Mesenchymal stem cell (in vitro differentiated cells and primary cell): ENCODE measurements around the gene HAND2.
A peak's percentile ranks its signal among the peaks of the same experiment; 100 is the strongest.

ENCODE experiments used
- DNase-seq: peaks from one replicate; pipeline ENCODE4 v3.0.0-alpha.2; 2013
- H2AFZ ChIP-seq: one replicate; pipeline ENCODE4 v1.6.1; 2013; ENCODE audit warnings: low read depth, mild to moderate bottlenecking, control low read depth, inconsistent platforms, low read length, moderate library complexity
- H2AK5ac ChIP-seq: 2 replicates; pipeline ENCODE4 v1.6.1; 2013; ENCODE audit warnings: low read length, moderate library complexity, mild to moderate bottlenecking, inconsistent platforms; ENCODE audit not compliant: severe bottlenecking
- H2BK120ac ChIP-seq: one replicate; pipeline ENCODE4 v1.6.1; 2013; ENCODE audit warnings: low read depth, mild to moderate bottlenecking, inconsistent platforms, low read length, moderate library complexity
- H2BK12ac ChIP-seq, 2 experiments: one replicate each; pipeline ENCODE4 v1.6.1; 2013; ENCODE audit warnings: inconsistent platforms in 2 of 2, low read length in 2 of 2, mild to moderate bottlenecking in 2 of 2, moderate library complexity in 2 of 2, control low read depth in 1 of 2
- H2BK15ac ChIP-seq: one replicate; pipeline ENCODE4 v1.6.1; 2013; ENCODE audit warnings: mild to moderate bottlenecking, low read depth, inconsistent platforms; ENCODE audit not compliant: poor library complexity, severe bottlenecking
- H2BK5ac ChIP-seq: 2 replicates; pipeline ENCODE4 v1.6.1; 2013; ENCODE audit warnings: low read depth, mild to moderate bottlenecking, low read length, control low read depth, inconsistent platforms; ENCODE audit not compliant: poor library complexity, severe bottlenecking
- H3K14ac ChIP-seq, 2 experiments: one replicate each; pipeline ENCODE4 v1.6.1; 2013; ENCODE audit warnings: inconsistent platforms in 2 of 2, low read length in 2 of 2, control low read depth in 1 of 2, mild to moderate bottlenecking in 1 of 2, moderate library complexity in 1 of 2
- H3K18ac ChIP-seq, 2 experiments: one replicate each; pipeline ENCODE4 v1.6.1; 2013; ENCODE audit warnings: inconsistent platforms in 2 of 2, low read length in 2 of 2, control low read depth in 1 of 2, low read depth in 1 of 2, mild to moderate bottlenecking in 1 of 2
- H3K23ac ChIP-seq, 2 experiments: one replicate each; pipeline ENCODE4 v1.6.1; 2013; ENCODE audit warnings: inconsistent platforms in 2 of 2, low read length in 2 of 2, mild to moderate bottlenecking in 2 of 2, moderate library complexity in 2 of 2, control low read depth in 1 of 2
- H3K27ac ChIP-seq: 2 replicates; pipeline ENCODE4 v1.5.1; 2013; ENCODE audit warnings: mild to moderate bottlenecking, moderate library complexity, low read length, control low read depth, inconsistent platforms; ENCODE audit not compliant: poor library complexity, severe bottlenecking
- H3K27me3 ChIP-seq, 2 experiments: 2 replicates each; pipeline versions ENCODE4 v1.6.1 to v1.7.0; 2013; ENCODE audit warnings: low read length in 2 of 2, mild to moderate bottlenecking in 2 of 2, moderate library complexity in 2 of 2, control low read depth in 1 of 2, inconsistent platforms in 1 of 2; ENCODE audit not compliant: control insufficient read depth in 1 of 2, insufficient read depth in 1 of 2
- H3K36me3 ChIP-seq, 2 experiments: 2 replicates each; pipeline versions ENCODE4 v1.6.1 to v1.7.0; 2013; ENCODE audit warnings: low read length in 2 of 2, control low read depth in 1 of 2, inconsistent platforms in 1 of 2, low read depth in 1 of 2, mild to moderate bottlenecking in 1 of 2; ENCODE audit not compliant: insufficient read depth in 2 of 2, control insufficient read depth in 1 of 2
- H3K4ac ChIP-seq, 2 experiments: one replicate each; pipeline ENCODE4 v1.6.1; 2013; ENCODE audit warnings: inconsistent platforms in 2 of 2, low read length in 2 of 2, mild to moderate bottlenecking in 2 of 2, moderate library complexity in 2 of 2, control low read depth in 1 of 2, low read depth in 1 of 2
- H3K4me1 ChIP-seq: 2 replicates; pipeline ENCODE4 v1.6.1; 2013; ENCODE audit warnings: low read depth, low read length, control low read depth; ENCODE audit not compliant: control insufficient read depth, insufficient read depth
- H3K4me2 ChIP-seq: 2 replicates; pipeline ENCODE4 v1.6.1; 2013; ENCODE audit warnings: low read length, mild to moderate bottlenecking, inconsistent platforms; ENCODE audit not compliant: poor library complexity, severe bottlenecking
- H3K4me3 ChIP-seq, 2 experiments: 2 replicates each; pipeline versions ENCODE4 v1.5.1 to v1.7.0; 2013; ENCODE audit warnings: low read length in 2 of 2, mild to moderate bottlenecking in 2 of 2, control low read depth in 1 of 2, low read depth in 1 of 2; ENCODE audit not compliant: insufficient read depth in 1 of 2
- H3K79me1 ChIP-seq: replicated peaks from 2 replicates; pipeline ENCODE4 v1.6.1; 2013; ENCODE audit warnings: mild to moderate bottlenecking, control low read depth, low read length, inconsistent platforms; ENCODE audit not compliant: poor library complexity, severe bottlenecking
- H3K9ac ChIP-seq: 2 replicates; pipeline ENCODE4 v1.7.0; 2013; ENCODE audit warnings: mild to moderate bottlenecking, low read length, moderate library complexity
- H3K9me3 ChIP-seq: 2 replicates; pipeline ENCODE4 v1.7.0; 2013; ENCODE audit warnings: mild to moderate bottlenecking, low read length; ENCODE audit not compliant: control insufficient read depth
- H4K8ac ChIP-seq: one replicate; pipeline ENCODE4 v1.6.1; 2013; ENCODE audit warnings: inconsistent platforms, mild to moderate bottlenecking, low read length, moderate library complexity
- H4K91ac ChIP-seq: one replicate; pipeline ENCODE4 v1.6.1; 2013; ENCODE audit warnings: mild to moderate bottlenecking, low read length, inconsistent platforms
- WGBS: methylation state at CpG from one replicate; pipeline ENCODE4 v1.1.7; 2013; ENCODE audit warnings: mixed read lengths; 5-methylcytosine and 5-hydroxymethylcytosine counted together

HAND2 gene

GRCh38 chr4:173539986-173540385 is 10.0 kb upstream of the HAND2 start:
- Histone ChIP-seq H2BK12ac (no peak overlapping the region), H3K4me2 (no peak overlapping the region), H4K91ac (no peak overlapping the region), H3K4me1 (peaks cover 10% of the 10 kb centered on the region), H3K4me3 (no peak overlapping the region), H2AK5ac (no peak overlapping the region), H2BK5ac (no peak overlapping the region), H3K27me3 (peaks cover 0 to 68% of the 10 kb centered on the region in 2 experiments), H3K23ac (no peak overlapping the region), H3K14ac (no peak overlapping the region), H3K79me1 (no peaks in the 10 kb centered on the region), H4K8ac (no peak overlapping the region), H2BK120ac (no peak overlapping the region), H3K9me3 (no peaks in the 10 kb centered on the region), H3K36me3 (no peaks in the 10 kb centered on the region), H3K27ac (no peak overlapping the region), H3K18ac (no peak overlapping the region), H2BK15ac (no peak overlapping the region), H3K4ac (no peak overlapping the region), H2AFZ (no peak overlapping the region), H3K9ac (no peak overlapping the region)
- WGBS, result 98% methylated on average over 3 of the region's 3 CpGs
- no peak for DNase-seq

- no peak for DNase-seq
- H3K18ac ChIP-seq, result peak overlapping the region; percentile 96 to 97
- peak overlapping the region in 1 of 2 experiments; percentile 84 for H3K4ac ChIP-seq
- peak overlapping the region in 1 of 2 experiments; percentile 59 for H3K23ac ChIP-seq
- no peak overlapping the region for H2BK5ac ChIP-seq
- H3K4me3 ChIP-seq, result peak overlapping the region in 1 of 2 experiments; percentile 84
- H2BK120ac ChIP-seq, result peak overlapping the region; percentile 50
- no peaks in the 10 kb centered on the region for H3K79me1 ChIP-seq
- H3K27ac ChIP-seq, result no peak overlapping the region
- H4K8ac ChIP-seq, result peak overlapping the region; percentile 45
- H3K36me3 ChIP-seq, result no peaks in the 10 kb centered on the region
- 8% methylated on average over 13 of the region's 15 CpGs for WGBS
- H4K91ac ChIP-seq, result peak overlapping the region; percentile 97
- no peaks in the 10 kb centered on the region for H3K9me3 ChIP-seq
- H2AFZ ChIP-seq, result peak overlapping the region; percentile 57
- H2AK5ac ChIP-seq, result no peak overlapping the region
- H2BK15ac ChIP-seq, result no peak overlapping the region
- H3K9ac ChIP-seq, result peak overlapping the region; percentile 84
- H3K27me3 ChIP-seq, result peaks cover 0 to 72% of the 10 kb centered on the region in 2 experiments
- H3K4me2 ChIP-seq, result peak overlapping the region; percentile 62
- H2BK12ac ChIP-seq, result peak overlapping the region; percentile 0 to 26
- H3K4me1 ChIP-seq, result peaks cover 10% of the 10 kb centered on the region
- H3K14ac ChIP-seq, result peak overlapping the region in 1 of 2 experiments; percentile 55
Observed at GRCh38 chr4:173538909-173539445, 8.9 kb upstream of the HAND2 start.

GRCh38 chr4:173538148-173538908 is 8.3 kb upstream of the HAND2 start:
- H4K91ac ChIP-seq, result peak overlapping the region; percentile 97
- H3K27me3 ChIP-seq, result peaks cover 0 to 76% of the 10 kb centered on the region in 2 experiments
- H3K4me2 ChIP-seq, result peak overlapping the region; percentile 62
- peak overlapping the region; percentile 84 for H3K9ac ChIP-seq
- peak overlapping the region; percentile 38 to 84 for H3K4me3 ChIP-seq
- H4K8ac ChIP-seq, result peak overlapping the region; percentile 96
- no peak overlapping the region for H3K27ac ChIP-seq
- H3K4me1 ChIP-seq, result peaks cover 10% of the 10 kb centered on the region
- peak overlapping the region; percentile 93 to 98 for H3K4ac ChIP-seq
- no peaks in the 10 kb centered on the region for H3K36me3 ChIP-seq
- 4% methylated on average over 58 of the region's 60 CpGs for WGBS
- H3K9me3 ChIP-seq, result no peaks in the 10 kb centered on the region
- peak overlapping the region; percentile 88 for H2BK15ac ChIP-seq
- peak overlapping the region; percentile 83 for H2BK120ac ChIP-seq
- peak overlapping the region in 1 of 2 experiments; percentile 91 for H3K14ac ChIP-seq
- no peak overlapping the region for H2AK5ac ChIP-seq
- H3K18ac ChIP-seq, result peak overlapping the region; percentile 96 to 97
- no peak overlapping the region for H2BK5ac ChIP-seq
- H2AFZ ChIP-seq, result peak overlapping the region; percentile 57
- H2BK12ac ChIP-seq, result peak overlapping the region; percentile 92 to 95
- DNase-seq, result peak; percentile 72
- peak overlapping the region; percentile 64 to 90 for H3K23ac ChIP-seq
- no peaks in the 10 kb centered on the region for H3K79me1 ChIP-seq

GRCh38 chr4:173537613-173538147 is 7.7 kb upstream of the HAND2 start:
- Histone ChIP-seq H2BK5ac (no peak overlapping the region), H3K4me1 (peaks cover 10% of the 10 kb centered on the region), H3K18ac (peak overlapping the region; percentile 96 to 97), H3K4ac (peak overlapping the region; percentile 93 to 98), H3K4me2 (peak overlapping the region; percentile 62), H2BK120ac (peak overlapping the region; percentile 83), H4K91ac (peak overlapping the region; percentile 97), H2BK12ac (peak overlapping the region; percentile 92 to 95), H2AFZ (peak overlapping the region; percentile 36), H3K4me3 (peak overlapping the region; percentile 38 to 84), H3K27me3 (peaks cover 0 to 80% of the 10 kb centered on the region in 2 experiments), H3K79me1 (no peaks in the 10 kb centered on the region), H3K27ac (no peak overlapping the region), H2BK15ac (peak overlapping the region; percentile 88), H3K36me3 (no peaks in the 10 kb centered on the region), H3K9ac (peak overlapping the region; percentile 84), H3K23ac (peak overlapping the region; percentile 64 to 90), H2AK5ac (no peak overlapping the region), H3K9me3 (no peaks in the 10 kb centered on the region), H4K8ac (peak overlapping the region; percentile 96), H3K14ac (peak overlapping the region in 1 of 2 experiments; percentile 91)
- 29% methylated on average over 20 of the region's 21 CpGs for WGBS
- peak; percentile 33 for DNase-seq
